Activated effector memory CD4-positive, alpha-beta T cell treated with Interleukin-2 at 50 U/mL for 16 hours (primary cell): ENCODE measurements around the gene KCNK15.

Source experiments
- DNase-seq: peaks from one replicate; pipeline ENCODE4 v3.0.0-alpha.2; 2020

The KCNK15 gene

DNA sequence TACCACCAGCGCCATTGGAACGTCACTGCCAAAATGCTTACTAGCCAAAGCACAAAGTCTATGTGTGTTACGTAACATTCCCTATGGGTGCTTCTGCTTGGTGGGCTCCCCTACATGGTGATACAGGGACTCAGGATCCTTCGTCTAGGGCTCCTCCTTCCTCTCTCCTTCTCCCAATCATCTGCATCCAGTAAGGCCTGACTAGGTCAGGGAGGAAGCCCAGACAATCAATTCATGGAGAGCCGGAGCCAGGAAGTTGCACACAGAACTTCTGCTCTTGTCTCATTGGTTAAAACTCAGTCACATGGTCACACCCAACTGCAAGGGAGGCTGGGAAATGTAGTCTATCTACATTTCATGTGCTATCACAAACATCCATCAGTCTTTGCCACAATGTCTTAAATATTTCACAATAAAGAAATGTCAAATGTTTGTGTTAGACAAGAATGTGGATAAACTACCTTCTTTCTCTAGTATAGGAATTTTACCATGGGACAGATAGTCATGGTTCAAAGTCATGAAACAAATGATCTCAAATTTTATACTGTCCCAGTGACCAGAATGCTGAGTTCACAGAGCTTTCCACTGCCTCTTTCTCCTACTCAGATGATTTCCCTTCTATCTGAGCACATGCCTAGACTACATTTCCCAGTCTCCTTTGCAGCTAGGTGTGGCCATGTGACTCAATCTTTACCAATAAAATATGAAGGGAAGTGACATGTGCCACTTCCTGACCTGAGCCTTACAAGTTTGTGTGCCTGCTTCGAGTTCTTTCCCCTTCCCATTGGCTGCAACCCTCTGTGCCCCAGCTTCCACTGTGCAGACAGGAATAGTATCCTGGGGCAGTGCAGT lies 9.3 kb upstream of the KCNK15 start:
- DNase-seq = no peak

GRCh38 chr20:44737116-44737515 lies 8.5 kb upstream of the KCNK15 start:
- no peak for DNase-seq

DNA sequence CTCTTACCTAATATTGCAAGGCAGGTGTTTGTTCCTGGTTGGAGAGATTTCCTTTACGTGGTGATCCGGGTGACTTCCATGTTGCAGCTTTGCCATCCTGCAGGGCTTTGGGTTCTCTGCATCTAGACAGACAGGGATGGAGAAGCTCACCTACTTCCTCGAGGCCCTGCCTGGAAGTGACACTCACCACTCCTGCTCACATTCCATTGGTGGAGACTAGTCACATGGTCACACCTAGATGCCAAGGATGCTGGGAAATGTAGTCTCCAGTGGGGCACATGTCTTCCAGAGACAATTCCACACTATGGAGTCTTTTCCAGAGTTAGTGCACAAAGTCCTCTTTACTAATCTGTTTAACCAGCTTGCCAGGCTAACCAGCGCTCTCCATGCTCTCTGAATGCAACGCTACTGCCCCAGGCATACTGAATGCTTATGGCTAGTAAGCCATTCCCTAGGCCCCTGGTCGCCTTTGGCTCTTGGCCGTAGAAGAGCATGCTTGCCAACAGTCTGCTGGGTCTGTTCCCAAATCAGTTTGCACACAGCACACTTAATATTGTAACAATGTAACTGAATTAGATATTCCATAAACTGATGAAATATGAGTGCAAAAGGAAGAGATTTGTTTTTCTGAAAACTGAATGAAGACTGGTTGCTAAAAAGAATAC lies 6.7 kb upstream of the KCNK15 start:
- DNase-seq = peak; percentile 4

- DNase-seq = no peak
Measured at GRCh38 chr20:44739942-44740341, 5.7 kb upstream of the KCNK15 start.

GRCh38 chr20:44742304-44743079 lies 3.2 kb upstream of the KCNK15 start:
- no peak for DNase-seq

DNA sequence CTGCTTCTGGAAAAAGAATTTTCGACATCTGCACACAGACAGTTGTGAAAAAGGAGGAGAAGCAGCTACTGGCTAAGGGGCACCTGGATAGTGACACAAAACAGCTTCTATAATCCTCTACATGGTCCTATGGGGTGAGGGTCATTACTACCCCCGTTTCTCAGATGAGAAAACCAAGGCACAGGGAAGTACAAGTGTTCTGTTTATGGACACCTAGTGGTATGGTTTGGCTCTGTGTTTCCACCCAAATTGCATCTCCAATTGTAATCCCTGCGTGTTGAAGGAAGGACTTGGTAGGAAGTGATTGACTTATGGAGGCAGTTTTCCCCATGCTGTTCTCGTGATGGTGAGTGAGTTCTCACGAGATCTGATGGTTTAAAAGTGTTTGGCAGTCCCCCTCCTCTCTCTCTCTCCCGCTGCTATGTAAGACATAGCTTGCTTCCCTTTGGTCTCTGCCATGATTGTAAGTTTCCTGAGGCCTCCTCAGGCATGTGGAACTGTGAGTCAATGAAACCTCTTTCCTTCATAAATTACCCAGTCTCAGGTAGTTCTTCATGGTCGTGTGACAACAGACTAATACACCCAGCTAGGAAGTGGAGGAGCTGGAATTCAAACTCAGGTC lies 2.5 kb upstream of the KCNK15 start:
- no peak for DNase-seq

GRCh38 chr20:44743916-44744655 lies 1.6 kb upstream of the KCNK15 start:
- no peak for DNase-seq

- DNase-seq = no peak
Measured at GRCh38 chr20:44745122-44745597, 505 bp upstream of the KCNK15 start.

GRCh38 chr20:44746367-44747165 lies 901 bp downstream of the KCNK15 start:
- no peak for DNase-seq

GRCh38 chr20:44747166-44748004 lies 1.7 kb downstream of the KCNK15 start:
- peak; percentile 18 for DNase-seq

- DNase-seq = no peak
Measured at GRCh38 chr20:44748005-44748370, 2.3 kb downstream of the KCNK15 start.

- DNase-seq = no peak
Measured at GRCh38 chr20:44750081-44750805, 4.6 kb downstream of the KCNK15 start.

- DNase-seq = no peak
Measured at GRCh38 chr20:44752099-44752931, 6.7 kb downstream of the KCNK15 start.

DNA sequence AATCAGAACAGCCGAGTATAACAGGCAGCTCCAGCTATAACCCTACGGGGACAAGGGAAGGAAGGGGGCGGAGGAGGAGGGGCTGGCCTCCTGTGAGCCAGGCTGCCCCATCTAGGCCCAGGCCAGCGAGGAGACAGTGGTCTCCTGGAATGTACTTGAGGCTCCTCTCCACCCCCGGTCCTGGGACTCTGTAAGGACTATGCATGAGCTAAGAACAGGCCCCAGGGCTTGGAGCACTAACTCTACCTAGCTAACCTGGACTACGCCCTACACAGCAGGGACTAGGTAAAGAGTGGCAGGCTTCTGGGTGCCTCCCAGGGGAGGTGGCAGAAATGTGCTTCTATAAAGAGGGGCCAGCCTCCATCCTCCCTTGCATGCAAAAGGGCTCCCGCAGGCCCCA lies 8.9 kb downstream of the KCNK15 start:
- DNase-seq = no peak

DNA sequence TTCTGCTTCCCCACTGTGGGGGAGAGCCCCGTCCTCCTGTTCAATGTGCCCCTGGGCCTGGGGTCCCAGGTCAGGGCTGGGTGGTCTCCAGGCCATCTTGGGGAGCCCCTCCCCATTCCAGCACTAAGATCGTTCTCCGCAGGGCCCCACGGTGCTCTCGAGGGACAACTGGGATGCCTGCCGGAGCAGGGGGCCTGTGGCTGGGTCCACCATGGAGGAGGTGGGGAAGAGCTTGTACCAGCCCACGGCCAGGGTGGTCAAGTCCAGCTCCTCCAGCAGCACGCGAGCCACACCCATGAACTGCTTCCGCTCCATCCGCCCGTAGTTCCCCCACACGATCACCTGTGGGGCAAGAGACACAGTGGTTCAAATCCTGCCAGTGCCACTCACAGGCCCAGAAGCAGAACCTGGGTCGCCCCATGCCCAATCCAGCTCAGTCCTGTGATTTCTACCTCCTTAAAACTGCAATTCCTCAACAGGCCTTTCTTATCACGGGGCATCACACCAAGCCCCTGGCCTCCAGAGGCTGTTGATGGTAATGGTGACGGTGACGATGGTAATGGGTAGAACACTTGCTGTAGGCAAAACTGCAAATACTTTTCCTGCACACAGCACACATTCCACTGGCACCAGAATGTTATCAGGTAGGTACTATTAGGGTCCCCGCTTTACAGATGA lies 10.5 kb downstream of the KCNK15 start:
- DNase-seq = no peak

DNA sequence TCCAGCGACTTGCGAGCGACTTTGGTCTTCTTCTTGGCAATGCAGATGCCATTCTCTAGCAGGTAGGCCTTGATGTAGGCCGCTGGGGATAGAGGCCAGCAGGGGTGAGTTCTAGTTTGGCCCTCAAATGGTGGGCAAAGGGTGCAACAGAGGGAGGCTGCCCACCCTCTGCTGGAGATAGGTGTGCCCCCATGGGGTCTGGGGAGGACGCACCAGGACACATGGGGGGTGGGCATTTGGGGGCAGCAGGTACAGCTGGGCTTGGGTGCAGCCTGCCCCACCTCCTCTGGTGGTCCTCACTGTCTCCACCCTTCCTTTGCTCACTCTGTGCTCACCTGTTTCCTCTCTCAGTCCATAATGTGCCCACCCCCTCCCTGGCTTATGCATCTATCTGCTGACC lies 11.3 kb downstream of the KCNK15 start:
- DNase-seq = no peak

DNA sequence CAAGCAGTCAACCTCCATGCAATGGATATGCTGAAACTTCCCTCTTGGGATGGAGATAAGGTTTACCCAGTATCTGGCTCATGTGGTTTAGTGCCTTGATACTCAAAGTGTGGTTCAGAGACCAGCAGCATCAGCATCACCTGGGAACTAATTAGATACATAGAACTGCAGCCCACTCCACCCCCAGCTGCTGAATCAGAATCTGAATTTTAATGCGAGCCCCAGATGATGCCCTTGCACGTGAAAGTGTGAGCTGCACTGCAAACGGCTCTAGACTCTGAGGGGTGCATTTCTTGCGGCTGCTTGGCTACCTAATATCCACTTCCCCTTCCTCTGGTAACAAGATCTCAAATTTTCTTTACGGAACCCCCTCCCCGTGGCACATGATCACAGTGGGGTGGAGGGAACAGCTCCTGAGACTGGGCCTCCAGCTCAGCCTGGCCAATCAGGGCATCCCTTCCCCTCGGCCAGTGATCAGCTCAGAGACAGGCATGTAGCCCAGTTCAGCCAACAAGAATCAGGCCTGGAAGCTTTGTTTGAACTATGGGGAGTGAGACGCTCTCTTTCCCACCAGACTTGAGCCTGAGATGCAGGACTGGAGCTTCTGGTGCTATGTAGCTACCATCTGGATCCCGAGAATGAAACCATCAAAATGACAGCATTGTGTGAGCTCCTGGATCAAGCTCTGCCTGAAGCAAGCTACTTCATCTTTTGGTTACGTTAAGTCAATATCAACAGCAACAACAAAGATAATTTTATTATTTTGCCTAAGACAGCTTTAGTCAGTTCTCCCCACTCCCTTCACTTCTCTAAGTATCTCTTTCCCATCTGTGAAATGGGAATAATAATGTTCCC lies 12.8 kb downstream of the KCNK15 start:
- no peak for DNase-seq
